ENCODE results near the gene NCF4.

Gene NCF4

DNA sequence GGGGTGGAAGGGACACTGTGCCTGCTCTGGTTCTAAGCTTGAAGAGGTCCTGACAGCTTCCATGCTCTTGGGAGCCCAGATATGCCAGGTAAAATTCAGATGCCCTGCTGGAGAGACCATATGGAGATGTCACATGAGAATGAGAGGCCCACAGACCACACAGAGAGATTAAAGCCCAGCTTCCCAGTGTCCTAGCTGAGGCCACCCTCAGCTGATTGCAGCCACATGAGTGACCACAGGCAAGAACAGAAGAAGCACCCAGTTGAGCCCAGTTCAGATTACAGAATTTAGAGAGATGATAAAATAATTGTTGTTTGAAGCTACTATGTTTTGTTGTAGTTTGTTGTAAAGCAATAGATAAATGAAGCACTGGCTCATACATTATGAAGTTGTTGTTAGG is 29.6 kb upstream of the NCF4 start:
- TF ChIP-seq ZNF654 (tag by site-specific recombination; IDR thresholded peaks at IDR 0.05; ENCODE audit: low read depth), result no peak
- no peak for TF ChIP-seq GLIS1 (tag by site-specific recombination; IDR thresholded peaks at IDR 0.05)
- TF ChIP-seq ZNF558 (tag by site-specific recombination; IDR thresholded peaks at IDR 0.05), result no peak
- TF ChIP-seq, protein P1, sequence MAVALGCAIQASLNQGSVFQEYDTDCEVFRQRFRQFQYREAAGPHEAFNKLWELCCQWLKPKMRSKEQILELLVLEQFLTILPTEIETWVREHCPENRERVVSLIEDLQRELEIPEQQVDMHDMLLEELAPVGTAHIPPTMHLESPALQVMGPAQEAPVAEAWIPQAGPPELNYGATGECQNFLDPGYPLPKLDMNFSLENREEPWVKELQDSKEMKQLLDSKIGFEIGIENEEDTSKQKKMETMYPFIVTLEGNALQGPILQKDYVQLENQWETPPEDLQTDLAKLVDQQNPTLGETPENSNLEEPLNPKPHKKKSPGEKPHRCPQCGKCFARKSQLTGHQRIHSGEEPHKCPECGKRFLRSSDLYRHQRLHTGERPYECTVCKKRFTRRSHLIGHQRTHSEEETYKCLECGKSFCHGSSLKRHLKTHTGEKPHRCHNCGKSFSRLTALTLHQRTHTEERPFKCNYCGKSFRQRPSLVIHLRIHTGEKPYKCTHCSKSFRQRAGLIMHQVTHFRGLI (tag by site-specific recombination; IDR thresholded peaks at IDR 0.05), result no peak
- no peak for TF ChIP-seq ZSCAN30 (tag by site-specific recombination; IDR thresholded peaks at IDR 0.05)
- no peak for TF ChIP-seq ZNF521 (tag by site-specific recombination; IDR thresholded peaks at IDR 0.05)
- TF ChIP-seq RBAK (tag by site-specific recombination; IDR thresholded peaks at IDR 0.05), result no peak
- TF ChIP-seq ZNF623 (tag by site-specific recombination; IDR thresholded peaks at IDR 0.05), result no peak
- TF ChIP-seq, protein P2, sequence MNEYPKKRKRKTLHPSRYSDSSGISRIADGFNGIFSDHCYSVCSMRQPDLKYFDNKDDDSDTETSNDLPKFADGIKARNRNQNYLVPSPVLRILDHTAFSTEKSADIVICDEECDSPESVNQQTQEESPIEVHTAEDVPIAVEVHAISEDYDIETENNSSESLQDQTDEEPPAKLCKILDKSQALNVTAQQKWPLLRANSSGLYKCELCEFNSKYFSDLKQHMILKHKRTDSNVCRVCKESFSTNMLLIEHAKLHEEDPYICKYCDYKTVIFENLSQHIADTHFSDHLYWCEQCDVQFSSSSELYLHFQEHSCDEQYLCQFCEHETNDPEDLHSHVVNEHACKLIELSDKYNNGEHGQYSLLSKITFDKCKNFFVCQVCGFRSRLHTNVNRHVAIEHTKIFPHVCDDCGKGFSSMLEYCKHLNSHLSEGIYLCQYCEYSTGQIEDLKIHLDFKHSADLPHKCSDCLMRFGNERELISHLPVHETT (tag by site-specific recombination; IDR thresholded peaks at IDR 0.05), result no peak
- TF ChIP-seq, protein P3, sequence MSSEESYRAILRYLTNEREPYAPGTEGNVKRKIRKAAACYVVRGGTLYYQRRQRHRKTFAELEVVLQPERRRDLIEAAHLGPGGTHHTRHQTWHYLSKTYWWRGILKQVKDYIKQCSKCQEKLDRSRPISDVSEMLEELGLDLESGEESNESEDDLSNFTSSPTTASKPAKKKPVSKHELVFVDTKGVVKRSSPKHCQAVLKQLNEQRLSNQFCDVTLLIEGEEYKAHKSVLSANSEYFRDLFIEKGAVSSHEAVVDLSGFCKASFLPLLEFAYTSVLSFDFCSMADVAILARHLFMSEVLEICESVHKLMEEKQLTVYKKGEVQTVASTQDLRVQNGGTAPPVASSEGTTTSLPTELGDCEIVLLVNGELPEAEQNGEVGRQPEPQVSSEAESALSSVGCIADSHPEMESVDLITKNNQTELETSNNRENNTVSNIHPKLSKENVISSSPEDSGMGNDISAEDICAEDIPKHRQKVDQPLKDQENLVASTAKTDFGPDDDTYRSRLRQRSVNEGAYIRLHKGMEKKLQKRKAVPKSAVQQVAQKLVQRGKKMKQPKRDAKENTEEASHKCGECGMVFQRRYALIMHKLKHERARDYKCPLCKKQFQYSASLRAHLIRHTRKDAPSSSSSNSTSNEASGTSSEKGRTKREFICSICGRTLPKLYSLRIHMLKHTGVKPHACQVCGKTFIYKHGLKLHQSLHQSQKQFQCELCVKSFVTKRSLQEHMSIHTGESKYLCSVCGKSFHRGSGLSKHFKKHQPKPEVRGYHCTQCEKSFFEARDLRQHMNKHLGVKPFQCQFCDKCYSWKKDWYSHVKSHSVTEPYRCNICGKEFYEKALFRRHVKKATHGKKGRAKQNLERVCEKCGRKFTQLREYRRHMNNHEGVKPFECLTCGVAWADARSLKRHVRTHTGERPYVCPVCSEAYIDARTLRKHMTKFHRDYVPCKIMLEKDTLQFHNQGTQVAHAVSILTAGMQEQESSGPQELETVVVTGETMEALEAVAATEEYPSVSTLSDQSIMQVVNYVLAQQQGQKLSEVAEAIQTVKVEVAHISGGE (tag by site-specific recombination; conservative IDR thresholded peaks at IDR 0.05; ENCODE audit: low read depth), result no peak
- TF ChIP-seq KLF8 (tag by site-specific recombination; IDR thresholded peaks at IDR 0.05), result no peak
- TF ChIP-seq MYNN (tag by site-specific recombination; IDR thresholded peaks at IDR 0.05; ENCODE audit: borderline replicate concordance), result no peak
- TF ChIP-seq ZNF248 (tag by site-specific recombination; IDR thresholded peaks at IDR 0.05), result no peak
- TF ChIP-seq ZNF560 (tag by site-specific recombination; IDR thresholded peaks at IDR 0.05; ENCODE audit: borderline replicate concordance), result no peak
- no peak for TF ChIP-seq ZNF747 (tag by site-specific recombination; IDR thresholded peaks at IDR 0.05)
- no peak for TF ChIP-seq REPIN1 (tag by site-specific recombination; IDR thresholded peaks at IDR 0.05; ENCODE audit: low read depth)
- no peak for TF ChIP-seq ZNF777 (tag by site-specific recombination; IDR thresholded peaks at IDR 0.05; ENCODE audit: borderline replicate concordance)
- TF ChIP-seq, protein P4, sequence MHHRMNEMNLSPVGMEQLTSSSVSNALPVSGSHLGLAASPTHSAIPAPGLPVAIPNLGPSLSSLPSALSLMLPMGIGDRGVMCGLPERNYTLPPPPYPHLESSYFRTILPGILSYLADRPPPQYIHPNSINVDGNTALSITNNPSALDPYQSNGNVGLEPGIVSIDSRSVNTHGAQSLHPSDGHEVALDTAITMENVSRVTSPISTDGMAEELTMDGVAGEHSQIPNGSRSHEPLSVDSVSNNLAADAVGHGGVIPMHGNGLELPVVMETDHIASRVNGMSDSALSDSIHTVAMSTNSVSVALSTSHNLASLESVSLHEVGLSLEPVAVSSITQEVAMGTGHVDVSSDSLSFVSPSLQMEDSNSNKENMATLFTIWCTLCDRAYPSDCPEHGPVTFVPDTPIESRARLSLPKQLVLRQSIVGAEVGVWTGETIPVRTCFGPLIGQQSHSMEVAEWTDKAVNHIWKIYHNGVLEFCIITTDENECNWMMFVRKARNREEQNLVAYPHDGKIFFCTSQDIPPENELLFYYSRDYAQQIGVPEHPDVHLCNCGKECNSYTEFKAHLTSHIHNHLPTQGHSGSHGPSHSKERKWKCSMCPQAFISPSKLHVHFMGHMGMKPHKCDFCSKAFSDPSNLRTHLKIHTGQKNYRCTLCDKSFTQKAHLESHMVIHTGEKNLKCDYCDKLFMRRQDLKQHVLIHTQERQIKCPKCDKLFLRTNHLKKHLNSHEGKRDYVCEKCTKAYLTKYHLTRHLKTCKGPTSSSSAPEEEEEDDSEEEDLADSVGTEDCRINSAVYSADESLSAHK (tag by site-specific recombination; IDR thresholded peaks at IDR 0.05), result no peak
- H3K27ac ChIP-seq (ENCODE audit: extremely low read depth, low read depth, low read length), result no peak overlapping the region
- H3K4me3 ChIP-seq (ENCODE audit: low read depth, low read length), result no peak overlapping the region
- ChIA-PET CTCF (interaction anchor here (1.2 to 2.9 kb wide), 3 partner anchors 26 to 49 kb away, joined by 6 to 18 read pairs (median 6); no protein-coding TSS in a partner anchor), POLR2A (no interaction called here)
- no peaks in the 10 kb centered on the region for H3K4me1 ChIP-seq (ENCODE audit: control insufficient read depth, insufficient read depth, low read length)
- H3K9me3 ChIP-seq (ENCODE audit: control insufficient read depth, insufficient read depth, low read depth, low read length), result no peaks in the 10 kb centered on the region
- no peaks in the 10 kb centered on the region for H3K36me3 ChIP-seq (ENCODE audit: control insufficient read depth in 2 of 2, insufficient read depth in 1 of 2, low read length in 2 of 2)

Data from HEK293 (cell line).